NAMALWA (cell line): Measurements from ENCODE around the gene MANF.
A peak's percentile ranks its signal among the peaks of the same experiment; 100 is the strongest.
"Not testable (repeated sequence)": the region's sequence is repeated elsewhere in the genome, so short reads cannot be mapped to it uniquely, and the experiment has no call there.

Experiments
- DNase-seq: peaks from one replicate; pipeline ENCODE4 v3.0.0-alpha.2; 2015; ENCODE audit warnings: low spot score

MANF gene

DNA sequence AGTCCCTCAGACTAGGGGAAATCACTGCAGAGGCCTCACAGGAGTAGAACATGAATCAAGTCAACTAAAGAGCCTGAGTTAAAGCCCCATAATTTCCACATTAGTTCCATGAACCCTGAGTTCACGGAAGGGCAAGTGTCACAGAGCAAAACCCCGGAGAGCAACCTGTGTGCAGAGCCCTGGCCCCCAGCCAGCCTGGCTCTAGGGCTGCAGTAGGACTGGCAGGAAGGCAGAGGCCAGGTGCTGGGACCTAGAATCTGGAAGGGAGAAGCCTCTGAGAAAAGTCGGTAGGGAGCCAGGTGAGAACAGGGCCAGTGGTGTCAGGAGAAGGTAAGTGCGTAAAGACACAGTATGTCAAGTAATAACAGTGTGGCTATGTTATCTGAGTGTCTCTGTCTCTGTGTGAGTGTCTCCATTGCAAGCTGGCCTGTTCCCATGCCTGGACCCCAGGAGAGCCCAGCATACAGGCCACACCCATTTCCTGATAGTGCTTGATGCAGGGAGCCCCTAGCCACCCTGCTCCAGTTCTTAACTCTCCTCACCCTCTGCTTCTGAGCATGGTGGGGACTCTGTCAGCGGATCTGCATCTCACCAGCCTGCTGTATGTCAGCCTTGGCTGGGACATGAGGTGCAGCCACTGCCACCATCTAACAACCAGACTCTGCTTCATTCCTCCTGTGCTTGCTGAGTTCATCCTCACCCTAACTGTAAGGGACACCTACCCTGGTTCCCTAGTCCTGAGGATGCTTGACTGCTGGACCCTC, 11.3 kb upstream of the MANF start:
- DNase-seq, result no peak

DNA sequence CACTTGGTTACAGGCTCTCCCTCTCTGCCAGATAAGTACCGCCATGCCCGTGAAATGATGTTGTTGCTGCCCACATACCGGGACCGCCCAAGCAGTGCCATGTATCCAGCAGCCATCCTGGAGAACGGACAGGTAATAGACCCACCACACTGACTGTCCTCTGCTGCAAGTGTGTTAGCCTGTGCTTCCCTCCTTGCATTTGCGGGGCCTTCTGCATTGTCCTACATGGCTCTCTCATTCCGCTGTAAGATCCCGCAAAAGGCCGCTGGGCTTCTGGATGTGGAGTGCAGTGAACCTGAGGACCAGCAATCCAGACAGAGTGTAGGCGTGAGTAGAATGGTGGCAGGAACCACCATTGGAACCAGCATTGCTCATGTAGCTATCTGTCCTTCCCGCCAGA, 10.6 kb upstream of the MANF start:
- DNase-seq, result no peak

- no peak for DNase-seq
These were observed 10.0 kb upstream of the MANF start for GRCh38 chr3:51375136-51375535.

GRCh38 chr3:51375571-51375970, 9.5 kb upstream of the MANF start:
- no peak for DNase-seq

DNA sequence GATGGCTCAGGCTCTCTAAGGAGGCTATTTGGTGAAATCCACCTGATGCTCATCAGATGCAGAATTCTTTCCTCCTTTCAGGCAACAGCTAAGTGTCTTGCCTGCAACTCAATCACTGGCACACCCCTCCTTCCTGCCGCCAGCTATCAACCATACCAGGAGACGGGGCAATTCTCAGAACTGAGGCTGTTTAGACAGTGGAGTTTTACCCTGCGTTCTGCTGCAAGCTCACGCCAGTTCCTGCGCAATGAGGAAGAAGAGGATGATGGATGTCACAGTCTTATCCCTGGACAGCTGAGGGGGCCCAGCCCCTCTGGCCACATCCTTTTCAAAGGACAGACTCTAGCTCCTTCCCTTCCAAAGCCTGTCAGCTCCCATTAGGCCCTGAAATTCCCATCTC, 7.0 kb upstream of the MANF start:
- no peak for DNase-seq

DNA sequence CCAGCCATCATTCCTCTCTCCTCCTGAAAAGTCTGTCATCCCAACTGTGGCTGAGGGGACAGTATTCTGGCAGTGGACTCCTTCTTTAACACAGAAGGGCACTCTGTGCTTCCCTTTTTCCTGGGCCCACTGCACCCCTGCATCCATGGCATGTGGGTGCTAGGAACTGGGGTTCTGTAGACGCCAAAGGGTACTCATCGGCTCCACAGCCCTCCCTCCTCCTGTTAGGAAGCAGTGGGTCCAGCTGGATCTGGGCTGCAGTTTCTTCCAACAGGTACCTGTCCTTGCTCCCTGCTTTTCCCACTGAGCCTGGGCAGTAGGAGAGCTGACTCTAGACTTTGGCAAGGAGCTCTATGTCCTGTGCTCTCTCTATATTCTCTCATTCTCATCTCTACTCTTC, 6.4 kb upstream of the MANF start:
- no peak for DNase-seq

- DNase-seq, result no peak
These were observed 5.8 kb upstream of the MANF start for GRCh38 chr3:51379301-51379700.

DNA sequence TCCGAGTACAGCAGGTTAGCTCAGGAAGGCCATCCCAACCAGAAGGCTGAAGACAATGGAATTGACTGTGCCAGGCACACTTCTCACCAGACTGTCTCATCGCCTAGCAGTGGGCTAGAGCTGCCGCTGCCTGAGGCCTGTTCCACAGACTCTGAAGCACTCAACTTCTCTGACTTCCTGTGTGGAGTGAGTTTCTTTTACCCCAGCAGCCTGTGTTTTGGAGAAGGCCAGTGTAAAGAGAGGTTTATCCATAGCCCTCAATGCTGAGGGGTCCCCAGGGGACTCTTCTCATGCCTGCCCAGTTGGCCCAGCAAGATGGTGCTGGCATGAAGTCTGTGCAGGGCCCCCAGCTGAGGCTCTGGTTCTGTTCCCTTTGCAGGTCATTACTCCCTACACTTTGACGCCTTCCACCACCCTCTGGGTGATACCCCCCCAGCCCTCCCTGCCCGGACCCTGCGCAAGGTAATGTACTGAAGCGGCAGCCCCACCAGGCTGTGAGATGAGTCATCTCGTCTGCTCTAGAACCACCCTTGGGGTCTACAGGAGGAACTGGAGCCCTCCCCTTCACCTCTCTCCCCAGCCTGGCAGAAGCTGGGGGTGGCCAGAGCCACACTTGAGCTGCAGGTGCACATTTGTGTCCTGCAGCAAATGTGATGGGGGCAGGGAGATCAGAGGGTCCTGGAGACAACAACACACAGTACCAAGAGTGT, 5.2 kb upstream of the MANF start:
- no peak for DNase-seq

- no peak for DNase-seq
These were observed 4.3 kb upstream of the MANF start for GRCh38 chr3:51380601-51381332.

DNA sequence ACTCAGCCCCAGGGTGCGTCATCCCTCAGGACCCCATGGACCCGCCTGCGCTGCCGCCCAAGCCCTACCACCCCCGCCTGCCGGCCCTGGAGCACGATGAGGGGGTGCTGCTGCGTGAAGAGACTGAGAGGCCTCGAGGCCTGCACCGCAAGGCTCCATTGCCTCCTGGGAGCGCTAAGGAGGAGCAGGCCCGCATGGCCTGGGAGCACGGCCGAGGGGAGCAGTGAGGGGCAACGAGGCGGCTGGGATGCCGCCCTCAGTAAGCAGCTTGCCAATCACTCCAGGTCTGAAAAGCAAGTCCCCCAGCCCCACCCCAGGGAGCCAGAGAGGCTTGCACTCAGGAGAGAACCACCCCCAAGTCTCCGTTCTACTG, 3.8 kb upstream of the MANF start:
- no peak for DNase-seq

GRCh38 chr3:51382076-51382745, 2.9 kb upstream of the MANF start:
- DNase-seq, result no peak

DNA sequence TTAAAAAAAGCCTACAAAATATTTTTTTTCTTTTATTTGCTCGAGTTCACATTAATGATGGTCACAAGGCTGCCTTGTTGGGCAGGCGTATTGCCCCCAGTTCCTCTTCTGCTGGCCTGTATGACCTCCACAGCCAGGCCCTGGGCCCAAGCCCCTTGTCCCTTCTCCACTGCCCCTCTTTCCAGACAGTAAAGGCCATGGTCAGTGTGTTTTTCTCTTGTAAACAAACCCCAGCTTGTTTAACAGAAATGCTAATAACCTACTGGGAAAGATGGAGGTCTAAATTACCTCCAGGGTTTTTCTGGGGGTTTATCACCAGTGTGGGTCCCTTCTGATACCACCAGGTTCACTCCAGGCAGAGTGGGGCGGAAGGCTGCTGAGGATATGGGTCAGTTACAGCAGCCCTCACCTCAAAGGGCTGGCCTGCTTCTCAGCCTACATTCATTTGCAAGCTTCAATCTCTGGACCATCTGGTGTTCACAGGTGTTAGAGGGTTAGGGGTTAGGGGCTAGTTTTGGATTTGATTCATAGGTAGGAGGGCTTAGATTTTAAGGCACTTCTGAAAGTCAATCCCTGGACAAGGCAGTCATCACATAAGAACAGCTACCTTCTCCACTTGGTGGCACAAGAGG, 2.0 kb upstream of the MANF start:
- DNase-seq, result no peak

- no peak for DNase-seq
These were observed 901 bp upstream of the MANF start for GRCh38 chr3:51384055-51384725.

- DNase-seq, result no peak
These were observed 565 bp downstream of the MANF start for GRCh38 chr3:51385621-51386091.

GRCh38 chr3:51386159-51386851, 1.2 kb downstream of the MANF start:
- no peak for DNase-seq

- DNase-seq, result no peak
These were observed 1.8 kb downstream of the MANF start for GRCh38 chr3:51386852-51387229.

- DNase-seq, result not testable (repeated sequence)
These were observed 2.2 kb downstream of the MANF start for GRCh38 chr3:51387281-51387680.

GRCh38 chr3:51388286-51389029, 3.4 kb downstream of the MANF start:
- DNase-seq, result peak; percentile 38

DNA sequence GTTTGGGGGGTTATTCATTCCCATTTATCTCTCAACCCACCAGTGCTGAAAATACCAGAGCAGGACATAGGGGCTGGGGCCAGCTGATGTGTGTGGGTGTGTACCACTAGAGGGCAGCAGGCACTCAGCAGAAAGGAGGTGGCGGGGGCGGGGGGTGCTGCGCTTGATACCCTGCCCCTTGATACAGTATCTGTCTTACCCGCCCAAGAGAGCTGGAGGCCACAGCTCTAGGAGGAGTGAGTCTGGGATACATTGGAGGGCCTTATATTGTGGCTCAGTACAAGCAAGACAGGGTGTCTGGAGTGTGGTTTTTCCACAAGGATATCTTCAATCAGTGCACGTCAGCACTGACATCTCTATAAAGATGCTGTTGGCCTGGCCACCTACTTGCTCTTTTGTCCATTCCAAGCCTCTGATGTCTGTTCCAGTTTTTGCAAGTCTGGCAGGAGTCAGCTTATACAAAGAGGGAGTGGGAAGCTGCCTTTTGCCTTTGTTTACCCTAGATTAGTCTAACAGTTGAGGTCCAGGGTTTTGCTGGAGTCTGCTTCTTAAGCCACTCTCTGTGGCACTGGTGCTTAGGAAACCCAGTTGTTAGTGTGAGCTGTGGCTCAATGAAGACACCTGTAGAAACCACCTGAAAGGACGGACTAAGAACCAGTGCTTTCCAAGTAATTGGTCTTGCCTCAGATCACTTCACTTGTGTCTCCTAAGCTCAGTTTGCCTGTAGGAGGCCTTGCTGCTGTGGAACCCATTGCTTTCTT, 4.5 kb downstream of the MANF start:
- DNase-seq, result peak; percentile 61
